ENCODE data around the gene BRD7. TPM values are rescaled to one million over a fixed set of nuclear protein-coding genes. Genes with fewer than 3 reads are reported as not detected.

BRD7 gene
- total RNA-seq, 1 experiment from 2014 or later, result 23.6 TPM

DNA sequence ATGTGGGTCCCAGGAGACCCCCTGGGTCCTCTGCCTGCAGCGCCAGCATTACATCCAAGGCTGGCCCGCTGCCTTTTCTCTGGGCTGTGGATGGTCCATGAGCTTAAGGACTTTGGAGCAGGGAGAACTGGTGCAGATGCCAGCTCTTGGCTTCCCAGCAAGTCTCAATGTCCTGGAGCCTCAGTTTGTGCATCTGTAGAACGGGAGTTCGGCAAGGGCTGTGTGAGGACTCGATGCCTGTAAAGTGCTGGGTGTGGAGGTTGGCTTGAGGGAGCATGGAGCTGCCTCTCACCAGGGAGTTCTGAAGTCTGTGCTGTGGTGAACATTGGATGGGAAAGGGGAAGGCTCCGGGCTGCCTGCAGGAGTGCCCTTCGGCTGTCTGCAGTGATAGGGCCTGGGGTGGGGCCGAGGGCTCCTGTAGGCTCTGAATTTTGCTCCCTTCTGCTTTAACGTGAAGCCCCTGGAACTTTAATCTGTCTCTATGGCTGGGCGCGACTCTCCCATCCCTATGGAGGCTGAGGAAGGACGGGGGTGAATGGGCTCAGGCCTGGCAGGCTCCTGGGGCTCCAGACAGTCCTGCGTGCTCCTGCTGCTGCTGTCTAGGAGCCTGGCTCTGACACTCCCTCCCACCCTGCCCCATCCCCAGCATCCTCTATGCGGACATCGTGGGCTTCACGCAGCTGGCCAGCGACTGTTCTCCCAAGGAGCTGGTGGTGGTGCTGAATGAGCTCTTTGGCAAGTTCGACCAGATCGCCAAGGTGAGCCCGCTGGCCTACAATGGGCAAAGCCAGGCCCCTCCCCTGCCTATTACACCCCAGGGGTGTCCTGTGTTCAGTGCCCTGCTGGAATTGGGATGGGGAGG, 74.6 kb downstream of the BRD7 start:
- H3K27me3 ChIP-seq, result no peaks in the 10 kb centered on the region
- no peak overlapping the region for H3K4me3 ChIP-seq
- H3K36me3 ChIP-seq, result no peaks in the 10 kb centered on the region
- H3K9me3 ChIP-seq, result no peaks in the 10 kb centered on the region
- DNase-seq, result no peak

DNA sequence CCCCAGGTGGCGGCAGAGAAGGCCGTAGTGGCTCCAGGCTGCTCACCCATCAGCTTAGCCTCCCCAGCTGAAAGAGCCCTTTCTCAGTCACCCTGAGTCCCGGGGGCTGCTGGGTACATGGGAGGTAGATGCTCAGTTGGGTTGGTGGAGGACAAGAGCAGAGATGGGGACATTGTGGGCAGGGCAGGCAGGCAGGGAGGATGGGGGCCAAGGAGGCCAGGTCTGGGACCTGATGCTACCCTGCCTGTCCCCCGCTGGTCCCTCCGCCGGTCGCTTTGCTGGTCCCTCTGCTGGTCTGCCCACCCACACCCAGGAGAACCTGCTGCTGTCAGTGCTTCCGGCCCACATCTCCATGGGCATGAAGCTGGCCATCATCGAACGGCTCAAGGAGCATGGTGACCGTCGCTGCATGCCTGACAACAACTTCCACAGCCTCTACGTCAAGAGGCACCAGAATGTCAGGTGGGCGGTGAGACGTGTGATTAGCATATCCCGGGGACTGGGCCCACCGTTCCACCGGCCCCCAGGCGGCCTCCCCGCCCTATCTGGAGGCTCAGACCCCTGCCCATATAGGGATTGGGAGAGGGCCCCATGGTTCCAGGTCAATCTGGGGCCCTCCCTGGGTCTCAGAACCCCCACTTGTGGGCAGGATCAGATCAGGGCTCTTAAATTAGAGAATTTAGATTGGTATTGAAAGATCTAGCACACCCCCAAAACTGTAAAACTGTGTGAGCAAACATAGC, 75.6 kb downstream of the BRD7 start:
- H3K27me3 ChIP-seq, result no peaks in the 10 kb centered on the region
- no peak overlapping the region for H3K4me3 ChIP-seq
- DNase-seq, result no peak
- H3K9me3 ChIP-seq, result no peaks in the 10 kb centered on the region
- H3K36me3 ChIP-seq, result no peaks in the 10 kb centered on the region; the same call in 1 of the 2 replicates

DNA sequence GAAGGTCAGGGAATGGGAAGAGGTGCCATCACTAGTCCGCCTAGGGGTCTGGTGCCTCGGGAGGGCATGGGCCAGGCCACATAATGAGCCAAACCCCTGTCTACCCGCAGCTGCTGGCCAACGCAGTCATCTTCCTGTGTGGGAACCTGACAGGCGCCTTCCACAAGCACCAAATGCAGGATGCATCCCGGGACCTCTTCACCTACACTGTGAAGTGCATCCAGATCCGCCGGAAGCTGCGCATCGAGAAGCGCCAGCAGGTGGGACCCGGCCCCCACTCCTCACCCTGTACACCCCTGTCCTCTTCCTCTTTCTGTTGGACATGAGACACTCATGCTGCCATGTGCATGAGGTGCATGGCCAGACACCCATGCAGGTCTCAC, 76.2 kb downstream of the BRD7 start:
- no peaks in the 10 kb centered on the region for H3K9me3 ChIP-seq
- no peaks in the 10 kb centered on the region; the same call in 1 of the 2 replicates for H3K36me3 ChIP-seq
- H3K4me3 ChIP-seq, result no peak overlapping the region
- no peak for DNase-seq
- H3K27me3 ChIP-seq, result no peaks in the 10 kb centered on the region

DNA sequence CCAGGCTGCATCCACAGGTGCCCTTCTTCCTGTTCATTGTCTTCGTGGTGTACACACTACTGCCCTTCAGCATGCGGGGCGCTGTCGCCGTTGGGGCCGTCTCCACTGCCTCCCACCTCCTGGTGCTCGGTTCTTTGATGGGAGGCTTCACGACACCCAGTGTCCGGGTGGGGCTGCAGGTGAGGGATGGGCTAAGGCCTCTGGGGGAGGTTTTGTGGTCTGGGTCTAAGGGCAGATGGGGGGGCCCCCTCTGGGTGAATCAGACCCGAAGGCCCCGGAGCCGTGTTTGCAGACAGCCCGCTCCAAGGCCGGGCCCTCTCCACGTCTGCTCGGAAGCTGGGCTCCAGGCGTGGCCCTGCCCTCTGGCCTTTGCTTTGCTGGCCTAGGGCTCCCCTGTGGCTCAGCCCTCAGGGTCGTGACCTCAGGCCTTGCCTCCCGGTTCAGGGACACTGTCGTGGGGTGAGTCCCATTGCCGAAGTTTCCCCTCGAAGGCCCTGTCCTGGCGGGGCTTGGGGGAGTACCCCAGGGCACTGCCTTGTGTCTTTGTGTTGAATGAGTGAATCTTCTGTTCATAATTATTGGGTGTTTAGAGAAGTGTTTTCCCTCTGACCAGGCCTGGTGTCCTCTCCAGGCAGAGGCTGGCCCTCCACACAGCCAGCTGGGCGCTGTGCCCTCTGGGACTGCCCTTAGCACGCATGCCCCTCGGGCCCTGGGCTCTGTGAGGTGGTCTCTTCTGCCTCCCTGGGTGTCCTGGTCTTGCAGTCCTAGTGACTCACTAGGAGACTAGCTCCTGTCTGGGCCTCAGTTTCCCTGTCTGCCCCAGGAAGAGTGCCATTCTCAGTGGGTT, 76.8 kb downstream of the BRD7 start:
- Histone ChIP-seq H3K4me3 (no peak overlapping the region), H3K9me3 (no peaks in the 10 kb centered on the region), H3K36me3 (no peaks in the 10 kb centered on the region; the same call in 1 of the 2 replicates), H3K27me3 (no peaks in the 10 kb centered on the region)
- DNase-seq, result no peak

DNA sequence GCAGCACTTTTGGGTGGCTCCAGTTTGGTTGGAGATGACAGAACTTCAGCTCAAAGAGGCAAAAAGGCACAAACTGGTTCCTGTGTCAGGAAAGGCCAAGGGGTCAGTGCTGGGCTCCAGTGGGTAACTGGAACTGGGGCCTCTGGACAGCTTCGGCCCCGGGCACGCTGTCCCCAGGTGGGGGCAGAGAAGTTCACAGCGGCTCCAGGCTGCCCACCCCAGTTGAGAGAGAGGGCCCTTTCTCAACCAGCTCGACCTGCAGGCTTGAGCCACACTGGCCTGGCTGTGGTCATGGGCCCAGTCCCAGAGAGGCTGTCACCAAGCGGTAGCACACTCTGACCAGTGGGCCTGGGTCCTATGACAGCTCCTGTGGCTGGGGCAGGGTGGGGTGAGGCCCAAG, 77.9 kb downstream of the BRD7 start:
- no peak overlapping the region for H3K4me3 ChIP-seq
- DNase-seq, result no peak
- H3K36me3 ChIP-seq, result no peaks in the 10 kb centered on the region; the same call in none of the 2 replicates
- no peaks in the 10 kb centered on the region for H3K27me3 ChIP-seq
- H3K9me3 ChIP-seq, result no peaks in the 10 kb centered on the region

DNA sequence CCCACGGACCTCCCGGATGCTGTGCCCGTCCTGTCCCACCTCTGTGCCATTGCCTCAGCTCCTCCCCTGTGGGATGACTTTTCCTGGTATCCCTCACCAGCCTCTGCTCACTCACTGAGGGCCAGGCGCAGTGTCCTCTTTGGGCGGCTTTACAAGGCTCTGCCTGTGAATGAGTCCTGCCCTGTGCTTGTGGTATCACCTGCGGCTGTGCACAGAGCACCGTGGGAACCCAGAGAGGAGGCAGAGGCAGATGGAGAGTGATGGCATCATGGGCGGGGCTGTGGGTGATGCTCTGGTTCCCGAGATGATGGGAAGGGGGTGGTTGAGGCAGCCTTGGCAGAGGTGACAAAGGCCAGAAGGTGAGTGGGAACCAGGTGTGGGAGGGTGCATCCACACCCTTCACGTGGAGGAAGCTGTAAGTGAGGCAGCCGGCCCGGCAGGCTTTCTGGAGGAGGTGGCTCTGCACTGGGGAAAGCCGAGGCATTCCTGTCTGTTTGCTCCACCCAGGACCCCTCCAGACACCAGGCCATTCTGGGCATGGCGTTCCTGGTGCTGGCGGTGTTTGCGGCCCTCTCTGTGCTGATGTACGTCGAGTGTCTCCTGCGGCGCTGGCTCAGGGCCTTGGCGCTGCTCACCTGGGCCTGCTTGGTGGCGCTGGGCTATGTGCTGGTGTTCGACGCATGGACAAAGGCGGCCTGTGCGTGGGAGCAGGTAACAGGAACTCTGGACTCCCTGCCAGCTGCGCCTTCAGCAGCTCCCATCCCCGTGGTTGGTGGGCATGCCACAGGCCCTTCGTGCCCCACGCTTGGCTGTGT, 78.6 kb downstream of the BRD7 start:
- Histone ChIP-seq H3K36me3 (no peaks in the 10 kb centered on the region; the same call in none of the 2 replicates), H3K4me3 (no peak overlapping the region)
- no peak for DNase-seq

DNA sequence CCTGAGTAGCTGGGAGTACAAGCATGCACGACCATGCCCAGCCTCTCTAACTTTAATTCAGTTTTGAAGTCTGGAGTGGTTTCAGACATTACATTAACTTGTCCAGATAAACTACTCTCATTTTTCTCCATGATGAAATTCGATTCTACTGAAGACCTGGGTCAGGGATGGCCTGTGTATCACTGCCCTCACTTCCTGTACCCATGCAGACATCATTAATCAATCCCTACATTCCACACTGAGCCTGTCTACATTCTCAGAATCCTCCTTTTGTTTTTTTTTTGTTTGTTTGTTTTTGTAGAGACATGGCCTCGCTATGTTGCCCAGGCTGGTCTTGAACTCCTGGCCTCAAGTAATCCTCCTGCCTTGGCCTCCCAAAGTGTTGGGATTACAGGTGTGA, 79.9 kb downstream of the BRD7 start:
- Histone ChIP-seq H3K9me3 (no peaks in the 10 kb centered on the region), H3K36me3 (no peaks in the 10 kb centered on the region; the same call in none of the 2 replicates), H3K27me3 (no peaks in the 10 kb centered on the region), H3K4me3 (no peak overlapping the region)
- DNase-seq, result no peak

More for the DNA sequence above, 78.6 kb downstream of the BRD7 start:
- Histone ChIP-seq H3K27me3 (no peaks in the 10 kb centered on the region), H3K9me3 (no peaks in the 10 kb centered on the region)

DNA sequence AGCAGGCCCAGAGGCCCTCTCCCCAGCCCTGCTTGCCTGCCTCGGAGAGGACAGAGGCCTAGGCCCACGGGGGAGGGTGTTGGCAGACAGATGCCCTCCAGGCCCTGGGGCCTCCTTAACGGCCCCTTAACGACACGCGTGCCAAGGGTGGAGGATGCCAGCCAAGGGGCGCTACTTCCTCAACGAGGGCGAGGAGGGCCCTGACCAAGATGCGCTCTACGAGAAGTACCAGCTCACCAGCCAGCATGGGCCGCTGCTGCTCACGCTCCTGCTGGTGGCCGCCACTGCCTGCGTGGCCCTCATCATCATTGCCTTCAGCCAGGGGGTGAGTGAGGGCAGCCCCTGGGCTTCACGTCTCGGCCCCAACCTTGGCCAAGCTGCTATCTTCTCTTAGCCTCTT, 80.8 kb downstream of the BRD7 start:
- Histone ChIP-seq H3K36me3 (no peaks in the 10 kb centered on the region; the same call in none of the 2 replicates), H3K9me3 (no peaks in the 10 kb centered on the region), H3K27me3 (no peaks in the 10 kb centered on the region), H3K4me3 (no peak overlapping the region)
- no peak for DNase-seq

DNA sequence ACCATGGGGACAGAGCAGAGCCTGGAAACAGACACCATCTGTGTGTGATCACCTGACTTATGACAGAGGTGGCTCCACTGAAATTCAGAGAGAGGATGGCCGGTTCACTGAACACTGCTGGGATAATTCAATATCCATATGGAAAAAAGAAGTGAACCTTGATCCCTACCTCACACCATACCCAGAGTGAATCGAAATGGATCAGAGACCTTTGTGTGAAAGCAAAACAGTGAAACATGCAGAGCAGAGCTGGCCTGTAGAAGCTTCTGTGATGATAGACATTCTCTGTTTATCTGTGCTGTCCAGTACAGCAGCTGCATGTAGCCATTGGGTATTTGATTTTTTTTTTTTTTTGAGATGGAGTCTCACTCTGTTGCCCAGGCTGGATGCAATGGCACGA, 82.1 kb downstream of the BRD7 start:
- Histone ChIP-seq H3K9me3 (no peaks in the 10 kb centered on the region), H3K4me3 (no peak overlapping the region), H3K27me3 (no peaks in the 10 kb centered on the region), H3K36me3 (no peaks in the 10 kb centered on the region; the same call in none of the 2 replicates)
- DNase-seq, result no peak

DNA sequence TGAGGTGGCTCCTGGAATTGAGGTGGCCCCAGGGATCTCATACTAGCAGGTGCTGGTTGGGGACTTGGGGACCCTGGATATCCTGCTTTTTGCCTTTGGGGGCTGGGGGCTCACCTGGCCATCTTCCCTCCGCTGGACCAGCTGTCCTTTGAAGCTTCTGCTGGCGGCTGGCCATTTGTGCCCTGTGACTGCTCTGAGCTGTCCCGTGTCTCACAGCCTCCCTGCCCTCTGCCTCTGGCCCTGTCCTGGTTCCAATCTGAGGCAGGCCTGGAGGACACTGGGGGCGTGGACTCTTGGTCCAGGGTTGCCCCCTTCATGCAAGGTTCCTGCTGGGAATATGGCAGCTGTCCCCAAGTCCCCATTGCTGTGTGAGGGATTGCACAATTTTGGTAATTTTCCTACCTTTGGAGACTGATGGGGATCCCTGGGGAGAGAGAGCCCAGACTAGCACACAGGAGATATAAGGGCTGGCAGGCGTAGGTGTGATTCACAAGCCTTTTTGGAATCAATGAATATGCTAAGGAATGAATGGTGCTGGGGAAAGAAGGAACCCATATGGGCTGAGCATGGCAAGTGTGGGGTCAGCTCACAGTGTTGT, 83.3 kb downstream of the BRD7 start:
- peak; percentile 25 for DNase-seq

DNA sequence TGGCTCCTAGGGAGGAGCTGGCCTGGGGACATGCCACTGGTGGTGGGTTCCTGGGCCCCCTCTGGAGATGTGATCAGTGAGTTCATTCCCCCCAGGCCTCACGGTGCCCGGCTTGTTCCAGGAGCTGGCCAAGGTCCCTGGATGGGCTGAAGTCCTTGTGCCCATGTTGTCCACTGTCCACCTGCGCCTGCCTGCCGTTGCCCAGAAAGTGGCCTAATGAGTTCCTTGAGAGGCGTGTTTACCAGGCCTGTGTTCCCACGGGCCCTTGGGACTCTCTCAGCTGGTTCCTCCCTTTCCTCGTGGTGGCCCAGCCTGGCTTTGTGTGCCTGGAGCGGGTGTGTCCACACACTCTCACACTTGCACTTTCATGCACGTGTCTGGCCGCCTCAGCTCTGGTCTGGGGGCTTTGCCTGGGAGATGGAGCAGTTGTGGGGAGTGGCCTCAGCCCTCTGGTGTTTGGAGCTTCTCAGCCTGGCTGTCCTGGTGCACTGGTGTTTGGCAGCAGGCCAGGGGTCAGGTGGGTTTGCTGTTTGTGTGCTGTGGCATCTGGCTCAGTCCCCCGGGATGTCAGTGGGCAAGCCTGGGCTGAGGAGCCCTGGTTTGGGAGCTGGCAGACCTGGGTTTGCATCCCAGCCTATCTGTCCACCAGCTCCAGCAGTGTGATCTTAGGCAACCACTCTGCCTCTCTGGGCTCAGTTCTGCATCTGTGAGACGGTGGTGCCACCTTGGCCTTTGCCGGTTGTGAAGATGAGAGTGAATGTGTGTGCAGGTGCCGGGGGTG, 84.5 kb downstream of the BRD7 start:
- no peaks in the 10 kb centered on the region; the same call in none of the 2 replicates for H3K36me3 ChIP-seq
- no peaks in the 10 kb centered on the region for H3K9me3 ChIP-seq
- no peaks in the 10 kb centered on the region for H3K27me3 ChIP-seq
- H3K4me3 ChIP-seq, result no peak overlapping the region
- no peak for DNase-seq

More for the DNA sequence above, 83.3 kb downstream of the BRD7 start:
- H3K27me3 ChIP-seq, result no peaks in the 10 kb centered on the region
- no peaks in the 10 kb centered on the region for H3K9me3 ChIP-seq
- H3K36me3 ChIP-seq, result no peaks in the 10 kb centered on the region; the same call in none of the 2 replicates
- no peak overlapping the region for H3K4me3 ChIP-seq

DNA sequence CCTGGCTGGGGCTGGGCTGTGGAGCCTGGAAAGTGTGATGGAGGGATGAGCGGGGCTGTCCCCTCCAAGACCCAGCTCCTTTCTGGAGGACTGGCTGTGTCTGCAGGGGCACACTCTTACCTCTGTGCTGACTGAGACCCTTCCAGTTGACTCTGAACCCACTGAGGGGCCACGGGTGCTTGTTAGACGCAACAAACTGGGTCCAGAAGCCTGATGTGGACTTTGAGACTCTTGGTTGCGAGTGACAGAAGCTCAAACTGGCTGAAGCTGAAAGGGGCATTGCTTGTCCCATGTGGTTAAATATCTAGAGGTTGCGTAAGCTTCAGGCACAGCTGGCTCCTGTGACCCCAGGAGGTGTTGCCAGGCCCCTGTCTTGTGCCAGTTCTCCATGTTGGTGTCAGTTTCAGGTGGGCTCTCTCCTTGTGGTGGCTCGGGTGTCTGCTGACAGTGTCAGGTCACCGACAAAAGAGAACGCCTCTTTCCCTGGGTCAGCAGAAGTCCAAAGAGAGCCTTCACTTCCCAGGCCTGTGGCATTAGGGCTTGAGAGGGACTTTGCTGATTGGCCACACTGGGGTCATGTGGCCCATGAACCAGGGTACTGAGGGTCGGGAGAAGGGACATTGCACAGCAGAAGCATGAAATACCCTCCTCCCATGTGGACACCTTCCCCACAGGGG, 85.7 kb downstream of the BRD7 start:
- no peaks in the 10 kb centered on the region; the same call in 1 of the 2 replicates for H3K36me3 ChIP-seq
- H3K27me3 ChIP-seq, result no peaks in the 10 kb centered on the region

DNA sequence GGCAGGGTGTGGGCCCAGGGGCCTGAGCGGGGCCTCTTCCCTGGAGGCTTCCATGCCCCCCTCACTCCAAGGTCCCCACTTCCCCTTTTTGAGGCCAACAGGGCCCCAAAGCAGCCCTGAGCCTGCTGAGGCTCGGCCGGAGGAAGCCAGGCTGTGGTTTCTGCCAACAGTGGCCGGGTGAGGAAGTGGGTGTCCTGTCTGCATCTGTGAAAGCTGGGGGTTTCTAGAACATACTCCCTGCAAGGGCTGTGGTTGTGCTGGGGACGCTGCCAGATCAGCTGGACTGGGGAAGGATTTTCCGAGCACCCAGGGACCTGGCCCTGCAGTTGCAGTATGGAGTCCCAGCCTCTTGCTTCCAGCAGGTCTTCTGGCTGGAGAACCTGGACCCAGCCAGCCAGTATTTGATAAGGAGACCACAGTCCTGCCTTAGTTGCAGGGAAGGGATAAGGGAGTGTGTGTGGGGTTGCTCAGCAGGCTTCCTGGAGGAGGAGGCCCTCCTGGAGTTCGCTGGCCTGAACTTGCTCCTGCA, 86.7 kb downstream of the BRD7 start:
- DNase-seq, result no peak
- Histone ChIP-seq H3K27me3 (no peaks in the 10 kb centered on the region), H3K9me3 (no peaks in the 10 kb centered on the region), H3K4me3 (no peak overlapping the region), H3K36me3 (no peaks in the 10 kb centered on the region; the same call in 1 of the 2 replicates)

More for the DNA sequence above, 85.7 kb downstream of the BRD7 start:
- Histone ChIP-seq H3K9me3 (no peaks in the 10 kb centered on the region), H3K4me3 (no peak overlapping the region)
- no peak for DNase-seq

DNA sequence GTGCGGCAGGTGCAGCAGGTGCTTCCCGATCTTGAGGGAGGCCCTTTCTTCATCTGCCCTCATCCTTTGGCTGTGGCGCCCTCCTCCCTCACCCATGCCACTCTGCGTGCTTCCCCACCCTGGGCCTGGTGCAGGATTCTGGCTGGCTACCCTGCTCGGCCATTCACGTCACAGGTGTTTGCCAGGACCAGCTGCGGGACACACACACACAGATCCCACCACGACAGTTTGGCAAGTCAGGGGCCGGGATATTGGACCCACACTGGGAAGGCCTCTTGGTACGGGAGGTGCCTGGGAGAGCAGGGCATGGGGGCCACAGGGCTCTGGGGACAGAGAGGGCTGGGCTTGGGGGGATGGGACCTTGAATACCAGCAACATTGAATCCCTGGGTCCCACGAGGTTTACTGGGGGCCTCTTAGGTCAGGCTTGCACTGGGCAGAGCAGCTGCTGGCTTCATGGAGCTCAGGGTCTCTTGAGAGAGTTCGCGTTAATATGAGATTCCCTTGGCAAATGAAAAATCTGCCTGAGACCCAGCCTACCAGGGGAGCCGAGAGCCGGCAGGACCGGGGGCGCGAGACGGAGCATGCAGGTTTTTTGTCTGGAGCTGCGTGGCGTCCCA, 87.3 kb downstream of the BRD7 start:
- H3K9me3 ChIP-seq, result no peaks in the 10 kb centered on the region
- no peaks in the 10 kb centered on the region for H3K27me3 ChIP-seq
- no peak overlapping the region for H3K4me3 ChIP-seq
- H3K36me3 ChIP-seq, result no peaks in the 10 kb centered on the region; the same call in 1 of the 2 replicates
- DNase-seq, result no peak
